Measurements from ENCODE around the gene FAM185A. TPM values are rescaled to one million over a fixed set of nuclear protein-coding genes. Genes with fewer than 3 reads are reported as not detected.
"Not testable (repeated sequence)": the region's sequence is repeated elsewhere in the genome, so short reads cannot be mapped to it uniquely, and the experiment has no call there.

Gene FAM185A
- polyA plus RNA-seq (2012; rRNA removed) = 12.8 and 17.0 TPM in 2 replicates
- 10.1 and 11.5 TPM in 2 replicates for polyA plus RNA-seq (2012; cell fraction: cytosol; rRNA removed)
- 29.1 and 39.7 TPM in 2 replicates for polyA plus RNA-seq (2012; cell fraction: nucleus; rRNA removed)

GRCh38 chr7:102748605-102749444 is at the start of gene FAM185A:
TSS of gene FAM185A (plus strand) at chr7:102748999. CDS start at chr7:102749208, 209 bp downstream.
- H3K27ac ChIP-seq (ENCODE audit: low read depth in 2 of 2, low read length in 1 of 2) = peak within 1 kb of the TSS; percentile 34 to 39; a peak in 2 of 4 replicates

GRCh38 chr7:102713011-102713690 is 35.6 kb upstream of the FAM185A start:
- DNase-seq; H3K36me3 ChIP-seq (replicated peaks in 1 of 2; ENCODE audit: control insufficient read depth in 1 of 2, insufficient read depth in 2 of 2, low read length in 1 of 2); H3K9me3 ChIP-seq; H3K79me2 ChIP-seq (ENCODE audit: insufficient read depth); H2AFZ ChIP-seq (ENCODE audit: low read depth); H3K9me2 ChIP-seq; H4K20me1 ChIP-seq (ENCODE audit: insufficient read depth); H3K4me1 ChIP-seq (ENCODE audit: control insufficient read depth in 1 of 2, insufficient read depth in 2 of 2, low read depth in 1 of 2, low read length in 1 of 2); POLR2A ChIA-PET; H3F3A ChIP-seq (replicated peaks; ENCODE audit: insufficient read depth); CTCF ChIA-PET; H3K9ac ChIP-seq; H3K27me3 ChIP-seq (ENCODE audit: insufficient read depth); H3K4me2 ChIP-seq; H3K27ac ChIP-seq (ENCODE audit: low read depth in 2 of 2, low read length in 1 of 2); H3K4me3 ChIP-seq (ENCODE audit: low read depth in 2 of 2, low read length in 1 of 2): not testable (repeated sequence)
- 61% methylated on average over 5 of the region's 5 CpGs for WGBS (ENCODE audit: low lambda C conversion rate)

More at GRCh38 chr7:102748605-102749444, at the start of gene FAM185A:
- not testable (repeated sequence) for H3K9me3 ChIP-seq; H3K9me2 ChIP-seq; H4K20me1 ChIP-seq (ENCODE audit: insufficient read depth); H3K4me1 ChIP-seq (ENCODE audit: control insufficient read depth in 1 of 2, insufficient read depth in 2 of 2, low read depth in 1 of 2, low read length in 1 of 2); H3F3A ChIP-seq (replicated peaks; ENCODE audit: insufficient read depth); H3K27me3 ChIP-seq (ENCODE audit: insufficient read depth); H3K36me3 ChIP-seq (replicated peaks in 1 of 2; ENCODE audit: control insufficient read depth in 1 of 2, insufficient read depth in 2 of 2, low read length in 1 of 2)
- WGBS (ENCODE audit: low lambda C conversion rate) = under 1% methylated on average over 22 of the region's 47 CpGs
- Histone ChIP-seq H3K79me2 (ENCODE audit: insufficient read depth) (peaks cover 17% of the 10 kb centered on the region), H3K4me3 (ENCODE audit: low read depth in 2 of 2, low read length in 1 of 2) (peak within 1 kb of the TSS; percentile 67 to 78), H3K4me2 (peak within 1 kb of the TSS; percentile 89), H3K9ac (peak within 1 kb of the TSS; percentile 70; the same call in 1 of the 2 replicates), H2AFZ (ENCODE audit: low read depth) (peak within 1 kb of the TSS; percentile 91)
- ChIA-PET CTCF (interaction anchor here (1.2 to 1.4 kb wide), 2 partner anchors 313 to 326 kb away, joined by 5 to 13 read pairs; partner anchors contain the start of genes ARMC10 and FBXL13), POLR2A (interaction anchor here (0.6 to 1.2 kb wide), 3 partner anchors 326 to 1859 kb away, joined by 3 to 9 read pairs (median 6); partner anchors contain the start of genes ARMC10, FBXL13 and UFSP1)
- TF ChIP-seq MAX (IDR thresholded peaks at IDR 0.05; ENCODE audit: low read depth) = peak; percentile 77
- TF ChIP-seq MXI1 (IDR thresholded peaks at IDR 0.05; ENCODE audit: low read depth, low read length) = peak; percentile 90
- peak; percentile 93 for TF ChIP-seq CHD2 (IDR thresholded peaks at IDR 0.05; ENCODE audit: low read length, partially characterized antibody)
- TF ChIP-seq POLR2AphosphoS5 (IDR thresholded peaks at IDR 0.05; ENCODE audit: low read depth, low read length) = peak; percentile 64; the same call in 1 of the 2 replicates
- TF ChIP-seq ELF1 (IDR thresholded peaks at IDR 0.05) = 0 out of 2 replicates have a peak, but pooled peaks have one; percentile 20
- 0 out of 2 replicates have a peak, but pooled peaks have one; percentile 54 for TF ChIP-seq SIN3A (IDR thresholded peaks at IDR 0.05; ENCODE audit: borderline replicate concordance, low read depth, low read length)
- TF ChIP-seq GABPA (IDR thresholded peaks at IDR 0.05; ENCODE audit: low read depth) = peak; percentile 51; the same call in 1 of the 2 replicates
- peak; percentile 5; the same call in 1 of the 2 replicates for TF ChIP-seq USF1 (IDR thresholded peaks at IDR 0.05; ENCODE audit: borderline replicate concordance, low read depth)
- TF ChIP-seq NRF1 (IDR thresholded peaks at IDR 0.05; ENCODE audit: low read depth, low read length) = peak; percentile 77
- peak; percentile 61 for TF ChIP-seq IRF3 (IDR thresholded peaks at IDR 0.05; ENCODE audit: low read depth, low read length)
- peak; percentile 95 for DNase-seq

- CTCF ChIA-PET; H3K4me3 ChIP-seq (ENCODE audit: low read depth in 2 of 2, low read length in 1 of 2); H3K9me2 ChIP-seq; H3K36me3 ChIP-seq (replicated peaks in 1 of 2; ENCODE audit: control insufficient read depth in 1 of 2, insufficient read depth in 2 of 2, low read length in 1 of 2); DNase-seq; H3K27me3 ChIP-seq (ENCODE audit: insufficient read depth); H3K4me2 ChIP-seq; H3F3A ChIP-seq (replicated peaks; ENCODE audit: insufficient read depth); H3K27ac ChIP-seq (ENCODE audit: low read depth in 2 of 2, low read length in 1 of 2); H2AFZ ChIP-seq (ENCODE audit: low read depth); H3K4me1 ChIP-seq (ENCODE audit: control insufficient read depth in 1 of 2, insufficient read depth in 2 of 2, low read depth in 1 of 2, low read length in 1 of 2); H4K20me1 ChIP-seq (ENCODE audit: insufficient read depth); H3K9me3 ChIP-seq; H3K9ac ChIP-seq; H3K79me2 ChIP-seq (ENCODE audit: insufficient read depth); POLR2A ChIA-PET: not testable (repeated sequence)
- no CpG with 5 or more reads among the region's 1 CpG for WGBS (ENCODE audit: low lambda C conversion rate)
Measured at GRCh38 chr7:102713691-102714080, 35.1 kb upstream of the FAM185A start.

GRCh38 chr7:102714774-102715522 is 33.9 kb upstream of the FAM185A start:
- H3F3A ChIP-seq (replicated peaks; ENCODE audit: insufficient read depth); H3K27me3 ChIP-seq (ENCODE audit: insufficient read depth); H2AFZ ChIP-seq (ENCODE audit: low read depth); H3K27ac ChIP-seq (ENCODE audit: low read depth in 2 of 2, low read length in 1 of 2); H3K79me2 ChIP-seq (ENCODE audit: insufficient read depth); POLR2A ChIA-PET; H4K20me1 ChIP-seq (ENCODE audit: insufficient read depth); H3K9me2 ChIP-seq; H3K9ac ChIP-seq; H3K4me3 ChIP-seq (ENCODE audit: low read depth in 2 of 2, low read length in 1 of 2); DNase-seq; CTCF ChIA-PET; H3K4me2 ChIP-seq; H3K4me1 ChIP-seq (ENCODE audit: control insufficient read depth in 1 of 2, insufficient read depth in 2 of 2, low read depth in 1 of 2, low read length in 1 of 2); H3K9me3 ChIP-seq; H3K36me3 ChIP-seq (replicated peaks in 1 of 2; ENCODE audit: control insufficient read depth in 1 of 2, insufficient read depth in 2 of 2, low read length in 1 of 2): not testable (repeated sequence)
- 84% methylated on average over 6 of the region's 6 CpGs for WGBS (ENCODE audit: low lambda C conversion rate)

Measured in SK-N-SH (cell line).